ENCODE results near the gene JPH3.

Gene JPH3

GRCh38 chr16:87696726-87697125 lies 94.4 kb downstream of the JPH3 start:
- DNase-seq (ENCODE audit: insufficient read length, low spot score) (no peak), FAIRE-seq (no peak)
- TF ChIP-seq CTCF (IDR thresholded peaks at IDR 0.05; ENCODE audit: insufficient read depth, missing control alignments) = no peak

GRCh38 chr16:87697256-87697655 lies 94.9 kb downstream of the JPH3 start:
- no peak for DNase-seq (ENCODE audit: insufficient read length, low spot score)
- TF ChIP-seq CTCF (IDR thresholded peaks at IDR 0.05; ENCODE audit: insufficient read depth, missing control alignments) = no peak
- FAIRE-seq = no peak

GRCh38 chr16:87697792-87698191 lies 95.5 kb downstream of the JPH3 start:
- TF ChIP-seq CTCF (IDR thresholded peaks at IDR 0.05; ENCODE audit: insufficient read depth, missing control alignments) = no peak
- FAIRE-seq (no peak), DNase-seq (ENCODE audit: insufficient read length, low spot score) (no peak)

- DNase-seq (ENCODE audit: insufficient read length, low spot score) = no peak
- FAIRE-seq = no peak
- TF ChIP-seq CTCF (IDR thresholded peaks at IDR 0.05; ENCODE audit: insufficient read depth, missing control alignments) = no peak
These were observed 95.9 kb downstream of the JPH3 start for GRCh38 chr16:87698241-87698640.

- no peak for TF ChIP-seq CTCF (IDR thresholded peaks at IDR 0.05; ENCODE audit: insufficient read depth, missing control alignments)
- FAIRE-seq = no peak
- DNase-seq (ENCODE audit: insufficient read length, low spot score) = no peak
These were observed 96.4 kb downstream of the JPH3 start for GRCh38 chr16:87698676-87699199.

GRCh38 chr16:87700406-87701077 lies 98.2 kb downstream of the JPH3 start:
- no peak for DNase-seq (ENCODE audit: insufficient read length, low spot score)
- no peak for TF ChIP-seq CTCF (IDR thresholded peaks at IDR 0.05; ENCODE audit: insufficient read depth, missing control alignments)
- FAIRE-seq = no peak

GRCh38 chr16:87701078-87701460 lies 98.8 kb downstream of the JPH3 start:
- FAIRE-seq = no peak
- DNase-seq (ENCODE audit: insufficient read length, low spot score) = no peak
- no peak for TF ChIP-seq CTCF (IDR thresholded peaks at IDR 0.05; ENCODE audit: insufficient read depth, missing control alignments)

All from D721Med (cell line).